ENCODE results near the gene MAN2B2.

MAN2B2 gene

GRCh38 chr4:6574747-6575502 is at the start of gene MAN2B2:
TSS of gene MAN2B2 (plus strand) at chr4:6575189. CDS start at chr4:6575211, 22 bp downstream.
- peak; percentile 51 for DNase-seq

DNA sequence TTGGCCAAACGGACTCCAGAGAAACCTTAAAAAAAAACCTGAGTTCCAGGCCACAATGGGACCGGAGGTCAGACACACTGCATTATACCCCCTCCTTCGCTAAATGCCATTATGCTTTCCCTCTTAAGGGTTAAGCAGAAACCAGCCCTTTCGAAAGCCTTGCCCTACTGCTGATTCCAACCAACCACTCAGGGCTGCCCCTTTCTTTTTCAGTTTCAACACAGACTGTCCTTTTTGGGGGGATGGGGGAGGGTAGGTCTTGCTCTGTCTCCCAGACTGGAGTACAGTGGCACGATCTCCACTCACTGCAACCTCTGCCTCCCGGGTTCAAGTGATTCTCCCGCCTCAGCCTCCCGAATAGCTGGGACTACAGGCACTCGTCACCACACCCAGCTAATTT is 49.5 kb upstream of the MAN2B2 start:
- no peak for DNase-seq

- DNase-seq: no peak
These were observed 48.8 kb upstream of the MAN2B2 start for GRCh38 chr4:6526156-6526555.

GRCh38 chr4:6526671-6527091 is 48.3 kb upstream of the MAN2B2 start:
- DNase-seq: no peak

- no peak for DNase-seq
These were observed 47.7 kb upstream of the MAN2B2 start for GRCh38 chr4:6527259-6527658.

- DNase-seq: no peak
These were observed 47.0 kb upstream of the MAN2B2 start for GRCh38 chr4:6527683-6528595.

GRCh38 chr4:6529021-6529420 is 46.0 kb upstream of the MAN2B2 start:
- DNase-seq: no peak

- no peak for DNase-seq
These were observed 44.7 kb upstream of the MAN2B2 start for GRCh38 chr4:6530301-6530700.

- no peak for DNase-seq
These were observed 44.0 kb upstream of the MAN2B2 start for GRCh38 chr4:6530964-6531363.

- DNase-seq: no peak
These were observed 42.9 kb upstream of the MAN2B2 start for GRCh38 chr4:6532102-6532501.

DNA sequence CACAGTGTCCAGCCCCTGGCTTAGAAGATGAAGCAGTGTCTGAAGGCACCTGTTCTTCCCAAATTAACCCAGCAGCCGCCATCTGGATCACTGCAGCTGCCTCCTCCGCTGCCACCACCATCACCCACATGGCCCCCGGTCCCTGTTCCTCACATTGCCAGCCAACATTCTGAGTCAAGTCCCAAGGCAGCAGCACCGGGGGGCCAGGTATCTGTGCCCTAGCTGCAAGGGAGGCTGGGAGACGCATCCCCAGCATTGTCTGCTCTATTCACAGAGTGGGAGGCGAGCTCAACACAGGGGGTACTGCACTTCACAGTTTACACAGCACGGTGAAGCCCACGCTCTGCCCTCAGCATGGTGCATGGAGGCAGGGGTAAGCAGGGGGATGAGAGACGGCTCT is 42.3 kb upstream of the MAN2B2 start:
- no peak for DNase-seq

GRCh38 chr4:6534050-6534449 is 40.9 kb upstream of the MAN2B2 start:
- DNase-seq: no peak

DNA sequence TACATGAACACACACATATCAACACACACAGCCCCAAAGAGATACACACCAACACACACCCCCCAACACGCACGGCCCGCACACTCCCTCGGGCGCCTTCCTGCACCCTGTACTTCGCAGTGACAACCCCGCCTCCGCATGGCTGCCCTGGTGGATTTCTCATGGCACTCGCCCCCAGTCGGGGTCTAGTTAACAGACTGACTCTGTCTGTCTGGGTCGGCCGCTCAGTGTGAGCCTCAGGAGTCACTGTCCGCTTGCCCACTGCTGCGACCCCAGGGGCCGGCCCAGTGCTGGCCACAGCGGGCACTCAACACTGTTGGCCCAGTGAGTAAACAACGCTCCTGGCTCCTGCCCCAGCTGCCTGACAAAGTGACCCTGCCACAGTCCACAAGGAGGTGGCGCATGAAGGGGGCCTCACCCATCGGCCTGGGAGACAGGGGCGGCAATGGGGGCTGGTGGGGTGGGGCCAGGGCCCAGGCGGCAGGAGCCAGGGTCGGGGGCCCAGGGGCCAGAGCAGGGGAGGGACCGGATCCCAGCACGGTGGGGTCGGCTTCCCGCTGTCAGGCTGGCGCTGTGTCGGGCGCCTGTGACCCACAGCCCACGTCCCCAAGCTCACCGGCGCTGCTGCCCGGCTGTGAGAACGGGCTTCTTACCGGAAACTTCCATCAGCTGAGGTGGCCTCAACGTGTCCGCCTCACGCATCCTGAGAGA is 40.2 kb upstream of the MAN2B2 start:
- no peak for DNase-seq

- DNase-seq: no peak
These were observed 39.7 kb upstream of the MAN2B2 start for GRCh38 chr4:6535329-6535692.

- DNase-seq: no peak
These were observed 39.3 kb upstream of the MAN2B2 start for GRCh38 chr4:6535706-6536105.

DNA sequence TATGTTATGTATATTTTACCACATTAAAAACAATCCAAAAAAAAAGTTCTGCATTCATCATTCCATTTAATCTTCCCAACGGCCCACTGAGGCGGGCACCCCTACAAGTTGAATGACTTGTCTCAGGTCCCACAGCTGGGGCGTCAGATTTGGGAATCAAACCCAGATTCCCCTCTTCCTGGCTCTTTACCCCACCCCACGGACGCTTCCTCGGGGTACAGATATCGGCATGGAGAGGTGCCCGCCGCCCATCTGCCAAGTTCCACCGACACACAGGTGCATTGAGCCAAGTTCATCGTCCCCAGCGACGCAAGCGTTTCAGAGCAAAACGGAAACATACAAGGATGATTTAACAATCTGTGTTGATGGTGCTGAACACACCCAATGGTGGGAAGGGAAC is 36.9 kb upstream of the MAN2B2 start:
- DNase-seq: no peak

DNA sequence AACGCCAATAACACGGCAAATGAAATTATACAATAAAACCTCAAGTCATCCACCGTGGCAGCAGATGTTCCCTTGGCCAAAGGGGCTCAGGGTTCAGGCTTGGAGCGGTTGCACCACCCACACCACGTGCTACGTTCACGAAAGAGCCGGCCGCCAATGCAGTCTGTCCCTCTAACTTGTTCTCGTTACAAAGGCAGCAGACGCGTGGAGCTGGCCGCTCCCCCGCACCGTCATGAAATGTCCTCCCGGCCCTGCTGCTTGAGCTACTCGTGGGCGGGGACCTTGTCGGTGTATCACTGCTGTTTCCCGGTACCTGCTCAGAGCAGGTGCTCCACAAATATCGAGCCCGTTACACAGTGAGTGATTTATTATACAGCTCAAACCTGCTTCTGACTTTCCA is 36.4 kb upstream of the MAN2B2 start:
- no peak for DNase-seq

DNA sequence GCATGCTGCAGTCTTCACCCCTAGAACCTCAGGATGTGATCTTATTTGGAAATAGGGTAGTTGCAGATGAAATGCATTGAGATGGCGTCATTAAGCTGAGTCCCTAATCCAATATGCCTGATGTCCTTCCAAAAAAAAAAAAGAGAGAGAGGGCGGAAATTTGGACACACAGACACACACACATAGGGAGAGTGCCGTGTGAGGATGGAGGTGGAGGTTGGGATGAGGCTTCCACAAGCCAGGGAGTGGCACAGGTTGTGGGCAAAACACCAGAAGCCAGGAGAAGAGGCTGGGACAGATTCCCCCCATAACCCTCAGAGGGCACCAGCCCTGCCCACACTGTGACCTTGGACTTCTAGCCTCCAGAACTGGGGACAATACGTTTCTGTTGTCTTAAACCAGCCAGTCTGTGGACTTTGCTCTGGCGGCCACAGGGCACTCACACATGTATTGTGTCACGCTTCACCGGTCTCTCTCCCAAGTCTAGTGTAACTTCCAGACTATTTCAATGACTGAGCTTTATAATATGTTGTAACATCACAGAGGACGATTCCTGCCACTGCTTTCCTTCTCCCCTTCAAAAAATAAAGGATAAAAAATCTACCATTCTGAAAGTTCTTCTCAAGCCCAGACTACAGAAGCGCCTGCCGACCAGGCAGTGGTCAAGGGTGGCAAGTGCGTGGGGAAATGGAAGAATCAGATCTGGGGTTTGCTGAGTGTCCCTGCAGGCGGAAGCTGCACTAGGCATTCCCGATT is 35.8 kb upstream of the MAN2B2 start:
- DNase-seq: no peak

GRCh38 chr4:6540879-6541278 is 34.1 kb upstream of the MAN2B2 start:
- DNase-seq: no peak

- DNase-seq: no peak
These were observed 33.2 kb upstream of the MAN2B2 start for GRCh38 chr4:6541789-6542188.

GRCh38 chr4:6542951-6543350 is 32.0 kb upstream of the MAN2B2 start:
- DNase-seq: no peak

DNA sequence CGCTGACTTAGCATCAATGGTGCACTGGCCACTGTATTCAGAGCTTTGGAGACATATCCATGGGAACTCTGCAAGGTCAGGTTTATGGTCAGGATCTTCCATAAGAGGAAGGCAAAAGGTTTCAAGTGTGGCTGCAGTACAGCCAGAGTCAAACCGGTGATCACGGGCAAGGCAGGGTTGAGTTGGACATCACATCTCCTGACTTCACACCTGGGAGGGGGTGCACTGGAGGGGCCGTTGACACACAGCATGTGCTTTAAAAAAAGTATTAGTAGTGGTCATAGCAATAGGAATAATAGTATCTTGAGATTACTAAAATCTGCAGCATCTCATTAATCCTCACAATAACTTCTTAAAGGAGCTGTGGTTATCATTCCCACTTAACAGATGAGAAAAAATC is 28.9 kb upstream of the MAN2B2 start:
- no peak for DNase-seq

All from GOT3 (cell line).